Neural progenitor cell (in vitro differentiated cells): Measurements from ENCODE around the gene ANGPTL8.

Experiments used
- EZH2 ChIP-seq: fragments of 200-600 bp; sonication (generic); IDR thresholded peaks from 2 replicates; pipeline ENCODE4 v1.6.1; 2017; ENCODE audit warnings: antibody characterized with exemption, mild to moderate bottlenecking, moderate library complexity
- TF ChIP-seq, protein P1 (sequence below): fragments of 200-600 bp; sonication (generic); IDR thresholded peaks from 2 replicates; pipeline ENCODE4 v1.5.1; 2017; ENCODE audit warnings: antibody characterized with exemption, mild to moderate bottlenecking

DNA sequence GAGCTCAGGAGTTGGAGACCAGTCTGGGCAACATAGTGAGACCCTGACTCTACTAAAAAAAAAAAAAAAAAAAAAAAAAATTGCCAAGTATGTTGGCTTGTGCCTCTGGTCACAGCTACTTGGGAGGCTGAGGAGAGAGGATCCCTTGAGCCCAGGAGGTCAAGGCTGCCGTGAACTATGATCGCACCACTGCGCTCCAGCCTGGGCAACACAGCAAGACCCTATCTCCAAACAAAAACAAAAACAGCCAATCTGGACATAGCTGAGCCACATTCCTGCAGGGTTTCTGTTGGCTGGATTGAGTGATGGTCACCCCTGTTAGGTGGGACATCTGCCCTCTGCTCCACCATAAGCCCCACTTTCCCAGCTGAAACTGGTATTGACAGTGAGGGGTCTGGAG is 13.6 kb upstream of the ANGPTL8 start:
- no peak for TF ChIP-seq EZH2
- TF ChIP-seq, protein P1, sequence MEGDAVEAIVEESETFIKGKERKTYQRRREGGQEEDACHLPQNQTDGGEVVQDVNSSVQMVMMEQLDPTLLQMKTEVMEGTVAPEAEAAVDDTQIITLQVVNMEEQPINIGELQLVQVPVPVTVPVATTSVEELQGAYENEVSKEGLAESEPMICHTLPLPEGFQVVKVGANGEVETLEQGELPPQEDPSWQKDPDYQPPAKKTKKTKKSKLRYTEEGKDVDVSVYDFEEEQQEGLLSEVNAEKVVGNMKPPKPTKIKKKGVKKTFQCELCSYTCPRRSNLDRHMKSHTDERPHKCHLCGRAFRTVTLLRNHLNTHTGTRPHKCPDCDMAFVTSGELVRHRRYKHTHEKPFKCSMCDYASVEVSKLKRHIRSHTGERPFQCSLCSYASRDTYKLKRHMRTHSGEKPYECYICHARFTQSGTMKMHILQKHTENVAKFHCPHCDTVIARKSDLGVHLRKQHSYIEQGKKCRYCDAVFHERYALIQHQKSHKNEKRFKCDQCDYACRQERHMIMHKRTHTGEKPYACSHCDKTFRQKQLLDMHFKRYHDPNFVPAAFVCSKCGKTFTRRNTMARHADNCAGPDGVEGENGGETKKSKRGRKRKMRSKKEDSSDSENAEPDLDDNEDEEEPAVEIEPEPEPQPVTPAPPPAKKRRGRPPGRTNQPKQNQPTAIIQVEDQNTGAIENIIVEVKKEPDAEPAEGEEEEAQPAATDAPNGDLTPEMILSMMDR, result no peak
